ENCODE data around the gene ZBTB48.
"Not testable (repeated sequence)": the region's sequence is repeated elsewhere in the genome, so short reads cannot be mapped to it uniquely, and the experiment has no call there.

Gene ZBTB48

GRCh38 chr1:6635910-6636760 is 56.3 kb downstream of the ZBTB48 start:
- no peak for DNase-seq (ENCODE audit: low read depth)

- not testable (repeated sequence) for DNase-seq (ENCODE audit: low read depth)
Measured at GRCh38 chr1:6636778-6637177, 57.0 kb downstream of the ZBTB48 start.

- no peak for DNase-seq (ENCODE audit: low read depth)
Measured at GRCh38 chr1:6637770-6638169, 58.0 kb downstream of the ZBTB48 start.

- no peak for DNase-seq (ENCODE audit: low read depth)
Measured at GRCh38 chr1:6638226-6638625, 58.4 kb downstream of the ZBTB48 start.
